ENCODE data around the gene FLT1. TPM values are rescaled to one million over a fixed set of nuclear protein-coding genes. Genes with fewer than 3 reads are reported as not detected.

FLT1 gene
- polyA plus RNA-seq (ENCODE audit: insufficient read length in 10 of 10), result 10 to 100 TPM; 12.6 to 21.4 (median 16.7) TPM
- long read RNA-seq, donor 1, full-length matches to known transcripts, result 2 of 2 reads
- long read RNA-seq, donor 1, partial matches to known transcripts, result 0 of 2 reads
- long read RNA-seq, donor 1, other reads (novel, unspliced or antisense), result 0 of 2 reads
- long read RNA-seq, donor 2, full-length matches to known transcripts, result 3 of 3 reads
- long read RNA-seq, donor 2, partial matches to known transcripts, result 0 of 3 reads
- long read RNA-seq, donor 2, other reads (novel, unspliced or antisense), result 0 of 3 reads
- long read RNA-seq, donor 3, result 0 reads
- long read RNA-seq, donor 4, result 0 reads
- long read RNA-seq, donor 5, result 0 reads
- long read RNA-seq, donor 6, full-length matches to known transcripts, result 2 of 2 reads
- long read RNA-seq, donor 6, partial matches to known transcripts, result 0 of 2 reads
- long read RNA-seq, donor 6, other reads (novel, unspliced or antisense), result 0 of 2 reads
- long read RNA-seq, donor 7, full-length matches to known transcripts, result 1 of 1 reads
- long read RNA-seq, donor 7, partial matches to known transcripts, result 0 of 1 reads
- long read RNA-seq, donor 7, other reads (novel, unspliced or antisense), result 0 of 1 reads
- long read RNA-seq, donor 8, partial matches to known transcripts, result 7 of 7 reads
- long read RNA-seq, donor 8, other reads (novel, unspliced or antisense), result 0 of 7 reads
- long read RNA-seq, donor 9, result 0 reads

- DNase-seq, result peak in 2 of 3 donors; percentile 59 to 77
Observed at GRCh38 chr13:28494778-28495537, at the start of gene FLT1. TSS of gene FLT1 (minus strand) at chr13:28495128. CDS start at chr13:28494843, 285 bp downstream.

- DNase-seq, result no peak
Observed at GRCh38 chr13:28544026-28544425, 49.1 kb upstream of the FLT1 start.

- DNase-seq, result no peak
Observed at GRCh38 chr13:28542804-28543203, 47.9 kb upstream of the FLT1 start.

GRCh38 chr13:28541966-28542365 lies 47.0 kb upstream of the FLT1 start:
- no peak for DNase-seq

GRCh38 chr13:28540612-28541011 lies 45.7 kb upstream of the FLT1 start:
- DNase-seq, result no peak

GRCh38 chr13:28539625-28540286 lies 44.8 kb upstream of the FLT1 start:
- DNase-seq, result no peak

- DNase-seq, result no peak
Observed at GRCh38 chr13:28538932-28539331, 44.0 kb upstream of the FLT1 start.

- no peak for DNase-seq
Observed at GRCh38 chr13:28537171-28537570, 42.2 kb upstream of the FLT1 start.

- no peak for DNase-seq
Observed at GRCh38 chr13:28536371-28536770, 41.4 kb upstream of the FLT1 start.

GRCh38 chr13:28535734-28536133 lies 40.8 kb upstream of the FLT1 start:
- no peak for DNase-seq

- no peak for DNase-seq
Observed at GRCh38 chr13:28534801-28535200, 39.9 kb upstream of the FLT1 start.

- no peak for DNase-seq
Observed at GRCh38 chr13:28534210-28534609, 39.3 kb upstream of the FLT1 start.

- no peak for DNase-seq
Observed at GRCh38 chr13:28533441-28534166, 38.7 kb upstream of the FLT1 start.

GRCh38 chr13:28533125-28533436 lies 38.2 kb upstream of the FLT1 start:
- DNase-seq, result no peak

GRCh38 chr13:28532388-28533124 lies 37.6 kb upstream of the FLT1 start:
- DNase-seq, result peak in 2 of 3 donors; percentile 21 to 67

- no peak for DNase-seq
Observed at GRCh38 chr13:28531845-28532387, 37.0 kb upstream of the FLT1 start.

GRCh38 chr13:28531077-28531844 lies 36.3 kb upstream of the FLT1 start:
- DNase-seq, result peak; percentile 29 to 77 (median 40)

GRCh38 chr13:28530729-28531076 lies 35.8 kb upstream of the FLT1 start:
- no peak for DNase-seq

- DNase-seq, result no peak
Observed at GRCh38 chr13:28529836-28530235, 34.9 kb upstream of the FLT1 start.

- no peak for DNase-seq
Observed at GRCh38 chr13:28528848-28529247, 33.9 kb upstream of the FLT1 start.
